ENCODE data around the gene TDP1. TPM values are rescaled to one million over a fixed set of nuclear protein-coding genes. Genes with fewer than 3 reads are reported as not detected.
"Not testable (repeated sequence)": the region's sequence is repeated elsewhere in the genome, so short reads cannot be mapped to it uniquely, and the experiment has no call there.

The TDP1 gene
- total RNA-seq, 1 experiment from 2014 or later = 42.9 TPM

- Histone ChIP-seq H3K9me3 (ENCODE audit: low read length) (no peaks in the 10 kb centered on the region), H2AFZ (ENCODE audit: low read length) (no peak overlapping the region), H3K27ac (ENCODE audit: low read length) (no peak overlapping the region), H3K9me2 (replicated peaks; ENCODE audit: low read length) (no peaks in the 10 kb centered on the region), H3K4me1 (ENCODE audit: insufficient read depth, low read length) (no peaks in the 10 kb centered on the region), H3F3A (ENCODE audit: low read length, unreplicated experiment) (no peaks in the 10 kb centered on the region), H3K27me3 (ENCODE audit: low read length) (no peaks in the 10 kb centered on the region), H3K4me2 (ENCODE audit: low read length) (no peak overlapping the region), H4K20me1 (ENCODE audit: low read length) (no peaks in the 10 kb centered on the region), H3K79me2 (ENCODE audit: low read length) (no peaks in the 10 kb centered on the region), H3K36me3 (ENCODE audit: low read depth, low read length) (no peaks in the 10 kb centered on the region), H3K4me3 (ENCODE audit: low read length) (no peak overlapping the region), H3K9ac (ENCODE audit: low read length) (no peak overlapping the region)
- intact Hi-C loops (cut with micrococcal nuclease) = no loop called here
- BruUV-seq (replicated peaks) = no TSS peak
- DNase-seq = no peak
- ATAC-seq = no peak
- TF ChIP-seq CTCF (conservative IDR thresholded peaks at IDR 0.05; ENCODE audit: low read depth, low read length) (no peak), EZH2phosphoT487 (IDR thresholded peaks at IDR 0.05; ENCODE audit: borderline replicate concordance, low read length) (no peak), EZH2 (IDR thresholded peaks at IDR 0.05; ENCODE audit: low read length, unreplicated experiment) (no peak)
- ChIA-PET CTCF (no interaction called here), POLR2A (ENCODE audit: unreplicated experiment) (no interaction called here)
These were observed 123.8 kb downstream of the TDP1 start for GRCh38 chr14:90079576-90079975.

GRCh38 chr14:90087433-90087832, 131.7 kb downstream of the TDP1 start:
- no peaks in the 10 kb centered on the region for H3F3A ChIP-seq (ENCODE audit: low read length, unreplicated experiment)
- H3K4me3 ChIP-seq (ENCODE audit: low read length) = no peak overlapping the region
- no peaks in the 10 kb centered on the region for H3K9me3 ChIP-seq (ENCODE audit: low read length)
- DNase-seq (peak; percentile 73), ATAC-seq (no peak)
- ChIA-PET POLR2A (ENCODE audit: unreplicated experiment) (no interaction called here), CTCF (no interaction called here)
- intact Hi-C loops (cut with micrococcal nuclease) = no loop called here
- no peaks in the 10 kb centered on the region for H4K20me1 ChIP-seq (ENCODE audit: low read length)
- TF ChIP-seq CTCF (conservative IDR thresholded peaks at IDR 0.05; ENCODE audit: low read depth, low read length) (no peak), EZH2 (IDR thresholded peaks at IDR 0.05; ENCODE audit: low read length, unreplicated experiment) (no peak), EZH2phosphoT487 (IDR thresholded peaks at IDR 0.05; ENCODE audit: borderline replicate concordance, low read length) (no peak)
- no peaks in the 10 kb centered on the region for H3K79me2 ChIP-seq (ENCODE audit: low read length)
- H3K9me2 ChIP-seq (replicated peaks; ENCODE audit: low read length) = no peaks in the 10 kb centered on the region
- no peak overlapping the region for H2AFZ ChIP-seq (ENCODE audit: low read length)
- no peak overlapping the region for H3K9ac ChIP-seq (ENCODE audit: low read length)
- BruUV-seq (replicated peaks) = no TSS peak
- no peaks in the 10 kb centered on the region for H3K27me3 ChIP-seq (ENCODE audit: low read length)
- H3K4me1 ChIP-seq (ENCODE audit: insufficient read depth, low read length) = peaks cover 12% of the 10 kb centered on the region
- no peak overlapping the region for H3K4me2 ChIP-seq (ENCODE audit: low read length)
- no peaks in the 10 kb centered on the region for H3K36me3 ChIP-seq (ENCODE audit: low read depth, low read length)
- H3K27ac ChIP-seq (ENCODE audit: low read length) = no peak overlapping the region

- no peaks in the 10 kb centered on the region for H3K27me3 ChIP-seq (ENCODE audit: low read length)
- H3K4me2 ChIP-seq (ENCODE audit: low read length) = no peak overlapping the region
- no peak overlapping the region for H3K27ac ChIP-seq (ENCODE audit: low read length)
- no peaks in the 10 kb centered on the region for H3K9me2 ChIP-seq (replicated peaks; ENCODE audit: low read length)
- H4K20me1 ChIP-seq (ENCODE audit: low read length) = no peaks in the 10 kb centered on the region
- no peaks in the 10 kb centered on the region for H3K9me3 ChIP-seq (ENCODE audit: low read length)
- TF ChIP-seq EZH2 (IDR thresholded peaks at IDR 0.05; ENCODE audit: low read length, unreplicated experiment) (no peak), EZH2phosphoT487 (IDR thresholded peaks at IDR 0.05; ENCODE audit: borderline replicate concordance, low read length) (no peak), CTCF (conservative IDR thresholded peaks at IDR 0.05; ENCODE audit: low read depth, low read length) (no peak)
- no TSS peak for BruUV-seq (replicated peaks)
- no peaks in the 10 kb centered on the region for H3F3A ChIP-seq (ENCODE audit: low read length, unreplicated experiment)
- intact Hi-C loops (cut with micrococcal nuclease) = no loop called here
- H3K4me1 ChIP-seq (ENCODE audit: insufficient read depth, low read length) = peaks cover 14% of the 10 kb centered on the region
- no peak overlapping the region for H3K4me3 ChIP-seq (ENCODE audit: low read length)
- H2AFZ ChIP-seq (ENCODE audit: low read length) = no peak overlapping the region
- ATAC-seq = no peak
- no peaks in the 10 kb centered on the region for H3K36me3 ChIP-seq (ENCODE audit: low read depth, low read length)
- H3K79me2 ChIP-seq (ENCODE audit: low read length) = no peaks in the 10 kb centered on the region
- H3K9ac ChIP-seq (ENCODE audit: low read length) = no peak overlapping the region
- POLR2A ChIA-PET (ENCODE audit: unreplicated experiment) = no interaction called here
- CTCF ChIA-PET = no interaction called here
- no peak for DNase-seq
These were observed 132.4 kb downstream of the TDP1 start for GRCh38 chr14:90088176-90088575.

GRCh38 chr14:90089486-90089885, 133.8 kb downstream of the TDP1 start:
- H3K9ac ChIP-seq (ENCODE audit: low read length); H3K4me2 ChIP-seq (ENCODE audit: low read length); DNase-seq; intact Hi-C loops (cut with micrococcal nuclease); H3K9me3 ChIP-seq (ENCODE audit: low read length); H3K9me2 ChIP-seq (replicated peaks; ENCODE audit: low read length); H3K27me3 ChIP-seq (ENCODE audit: low read length); H4K20me1 ChIP-seq (ENCODE audit: low read length); H3K36me3 ChIP-seq (ENCODE audit: low read depth, low read length); H3K79me2 ChIP-seq (ENCODE audit: low read length); POLR2A ChIA-PET (ENCODE audit: unreplicated experiment); H3K4me3 ChIP-seq (ENCODE audit: low read length); ATAC-seq; BruUV-seq (replicated peaks); H3F3A ChIP-seq (ENCODE audit: low read length, unreplicated experiment); H2AFZ ChIP-seq (ENCODE audit: low read length); CTCF ChIA-PET; H3K27ac ChIP-seq (ENCODE audit: low read length): not testable (repeated sequence)
- H3K4me1 ChIP-seq (ENCODE audit: insufficient read depth, low read length) = peaks cover 24% of the 10 kb centered on the region

Data from PC-3 (cell line).